ENCODE data around the gene DSTN. TPM values are rescaled to one million over a fixed set of nuclear protein-coding genes. Genes with fewer than 3 reads are reported as not detected.

DSTN gene
- total and polyA plus RNA-seq, 9 of the 15 experiments (the other 6 are each of a cell fraction or from before 2014, with no cell fraction given) = 25.7 to 88.3 (median 61.0) TPM

- ChIA-PET POLR2A (interaction anchor here (1.0 to 1.5 kb wide), 3 partner anchors 8 to 13 kb away, joined by 3 to 4 read pairs (median 3); no protein-coding TSS in a partner anchor), CTCF (ENCODE audit: low intra/inter-chr PET ratio) (no interaction called here)
- Histone ChIP-seq H4K20me1 (replicated peaks; ENCODE audit: control insufficient read depth, insufficient read depth, low read length) (peaks cover 8% of the 10 kb centered on the region; the same call in 1 of the 2 replicates), H3K36me3 (ENCODE audit: control insufficient read depth, insufficient read depth, low read length) (no peaks in the 10 kb centered on the region), H3K9me1 (ENCODE audit: control insufficient read depth, insufficient read depth, low read length) (no peaks in the 10 kb centered on the region), H3K9me3 (replicated peaks; ENCODE audit: control insufficient read depth, insufficient read depth, low read depth, low read length) (no peaks in the 10 kb centered on the region), H3K4me3 (no peak overlapping the region), H3K9ac (ENCODE audit: insufficient read depth in 1 of 2, low read depth in 2 of 2, low read length in 2 of 2) (no peak overlapping the region), H3K4me1 (replicated peaks in 1 of 2; ENCODE audit: control insufficient read depth in 2 of 2, insufficient read depth in 2 of 2, low read length in 2 of 2) (peaks cover 0 to 4% of the 10 kb centered on the region in 2 experiments; a peak in 4 of 5 replicates), H3K4me2 (ENCODE audit: insufficient read depth, low read length) (no peak overlapping the region), H3K27me3 (ENCODE audit: control insufficient read depth in 2 of 2, insufficient read depth in 2 of 2, low read length in 2 of 2) (no peaks in the 10 kb centered on the region), H2AFZ (ENCODE audit: low read depth, low read length) (no peak overlapping the region), H3K79me2 (ENCODE audit: control insufficient read depth, insufficient read depth, low read length) (peaks cover 5% of the 10 kb centered on the region; the same call in 2 of the 3 replicates), H3K27ac (ENCODE audit: extremely low read depth, low read depth, low read length) (no peak overlapping the region)
- DNase-seq (ENCODE audit: extremely low read depth in 1 of 4, low spot score in 3 of 4) (no peak), FAIRE-seq (no peak), ATAC-seq (no peak)
- intact Hi-C loops (cut with micrococcal nuclease) (no loop called here), in situ Hi-C loops (cut with MboI) (no loop called here)
- no TSS peak for BruUV-seq (replicated peaks)
- TF ChIP-seq POU5F1 (IDR thresholded peaks at IDR 0.05; ENCODE audit: borderline replicate concordance, low read depth, low read length, partially characterized antibody) (no peak), ATF2 (CRISPR knock-in tag; IDR thresholded peaks at IDR 0.05) (no peak), GABPA (tag; conservative IDR thresholded peaks at IDR 0.05; ENCODE audit: low read depth) (no peak), SNIP1 (IDR thresholded peaks at IDR 0.05; ENCODE audit: low read depth) (no peak), SIN3A (IDR thresholded peaks at IDR 0.05; ENCODE audit: borderline replicate concordance in 2 of 2, control insufficient read depth in 1 of 2, low read depth in 2 of 2, low read length in 2 of 2) (no peak), TFE3 (CRISPR knock-in tag; IDR thresholded peaks at IDR 0.05) (no peak), ZBTB5 (IDR thresholded peaks at IDR 0.05) (no peak), NCOA1 (IDR thresholded peaks at IDR 0.05; ENCODE audit: low read depth) (no peak)
- WGBS (ENCODE audit: insufficient coverage, low coverage, missing lambda C conversion rate) = no CpG with 5 or more reads among the region's 4 CpGs
Measured at GRCh38 chr20:17593902-17594301, 24.0 kb downstream of the DSTN start.
